Sigmoid colon (tissue), 7 donors: ENCODE measurements around the gene ARHGEF17. TPM values are rescaled to one million over a fixed set of nuclear protein-coding genes. Genes with fewer than 3 reads are reported as not detected.
A peak's percentile ranks its signal among the peaks of the same experiment; 100 is the strongest.

ENCODE experiments used
- DNase-seq: peaks from one replicate; pipeline ENCODE4 v3.0.0-alpha.2; 2019
- H3K27ac ChIP-seq, 4 donors: fragments of 200-600 bp; sonication (generic); one replicate each; pipeline ENCODE4 v1.5.1; 2016 to 2019; ENCODE audit warnings: mild to moderate bottlenecking in 1 of 4
- H3K27me3 ChIP-seq, 3 donors: fragments of 200-600 bp; sonication (generic); one replicate each; pipeline ENCODE4 v1.5.1; 2019; ENCODE audit warnings: mild to moderate bottlenecking in 1 of 3
- H3K36me3 ChIP-seq, 4 donors: fragments of 200-600 bp; sonication (generic); one replicate each; pipeline ENCODE4 v1.5.1; 2016 to 2019
- H3K4me1 ChIP-seq, 4 donors: fragments of 200-600 bp; sonication (generic); one replicate each; pipeline ENCODE4 v1.5.1; 2017 to 2019
- H3K4me3 ChIP-seq, 4 donors: fragments of 200-600 bp; sonication (generic); one replicate each; pipeline ENCODE4 v1.5.1; 2017 to 2019; ENCODE audit warnings: mild to moderate bottlenecking in 2 of 4, moderate library complexity in 1 of 4
- H3K9me3 ChIP-seq, 4 donors: fragments of 200-600 bp in 3 of 4; sonication (generic) in 3 of 4; one replicate each; pipeline versions ENCODE4 v1.5.1 to v1.6.1; 2013 to 2019
- EP300 ChIP-seq, 4 donors: sonication (generic); formaldehyde crosslinking; IDR thresholded peaks; one replicate each; pipeline ENCODE4 v1.6.1; 2017; ENCODE audit warnings: antibody characterized with exemption in 4 of 4
- POLR2A ChIP-seq, 2 donors: fragments of 450-650 bp; IDR thresholded peaks; one replicate each; pipeline ENCODE4 v1.6.1; 2016; ENCODE audit warnings: antibody characterized with exemption in 2 of 2, mild to moderate bottlenecking in 2 of 2, moderate library complexity in 2 of 2
- POLR2AphosphoS5 ChIP-seq, 4 donors: sonication (generic); formaldehyde crosslinking; IDR thresholded peaks; one replicate each; pipeline ENCODE4 v1.6.1; 2017; ENCODE audit warnings: antibody characterized with exemption in 4 of 4
- WGBS, 2 donors: extraction: QIAGEN DNeasy Blood & Tissue Kit; methylation state at CpG; one replicate each; pipeline ENCODE4 v1.1.7; 2013; 5-methylcytosine and 5-hydroxymethylcytosine counted together
- intact Hi-C: fragments of 100-400 bp; cut with DNase I; formaldehyde crosslinking; loops from one replicate; pipeline ENCODE4 v1.15.1; 2023
- polyA plus RNA-seq, 3 donors: library from polyadenylated mRNA; stranded (reverse); fragments of 200-250 nt; gene quantifications; one replicate each; pipeline ENCODE4 v1.2.3, GENCODE V29; 2013
- total RNA-seq, 4 donors: library from RNA; depleted of rRNA; stranded (reverse); fragments of >200 nt; gene quantifications; one replicate each; pipeline ENCODE4 v1.1.0, GENCODE V29; 2016
- TF ChIP-seq, protein P1 (sequence below), 4 experiments: fragments of 450-650 bp in 3 of 4; fragments of 200-600 bp in 1 of 4; IDR thresholded peaks; one replicate each; pipeline ENCODE4 v1.5.1; 2016 to 2019; ENCODE audit warnings: antibody characterized with exemption in 4 of 4, mild to moderate bottlenecking in 3 of 4, moderate library complexity in 2 of 4
- donor health status: healthy with polysubstance abuse.
- donor health status: Bipolar disorder and iron deficiency.
- donor health status: healthy.

ARHGEF17 gene
- total and polyA plus RNA-seq, 7 donors: 1.8 to 104 (median 38.2) TPM

DNA sequence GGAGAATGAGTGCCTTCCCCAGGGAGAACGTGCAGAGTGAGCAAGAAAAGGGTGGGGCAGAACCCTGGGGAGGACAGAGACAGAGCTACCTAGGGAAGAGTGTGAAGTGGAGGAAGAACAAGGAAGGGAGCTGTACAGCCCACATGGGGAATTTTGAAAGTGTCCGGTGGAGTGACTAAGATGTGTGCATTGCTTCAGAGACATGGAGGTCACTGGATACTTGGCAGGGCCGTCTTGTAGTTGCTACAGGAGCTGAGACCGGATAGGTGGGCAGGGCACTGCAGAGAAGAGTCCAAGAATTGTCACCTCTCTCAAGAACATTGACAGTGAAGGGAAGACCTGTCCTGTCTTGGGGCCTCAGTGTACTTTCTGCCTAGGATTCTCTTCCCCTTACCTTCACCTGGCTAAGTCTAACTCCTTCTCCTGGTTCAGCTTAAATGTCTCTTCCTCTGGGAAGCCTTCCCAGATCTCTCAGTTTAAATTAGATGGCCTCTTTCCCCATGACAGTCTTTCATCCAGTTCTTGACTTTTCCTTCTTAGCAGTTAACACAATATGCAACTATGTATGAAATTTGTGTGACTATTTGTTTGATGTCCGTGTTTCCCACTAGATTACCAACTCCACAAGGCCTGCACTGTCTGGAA, 45.1 kb upstream of the ARHGEF17 start:
- TF ChIP-seq, protein P1, sequence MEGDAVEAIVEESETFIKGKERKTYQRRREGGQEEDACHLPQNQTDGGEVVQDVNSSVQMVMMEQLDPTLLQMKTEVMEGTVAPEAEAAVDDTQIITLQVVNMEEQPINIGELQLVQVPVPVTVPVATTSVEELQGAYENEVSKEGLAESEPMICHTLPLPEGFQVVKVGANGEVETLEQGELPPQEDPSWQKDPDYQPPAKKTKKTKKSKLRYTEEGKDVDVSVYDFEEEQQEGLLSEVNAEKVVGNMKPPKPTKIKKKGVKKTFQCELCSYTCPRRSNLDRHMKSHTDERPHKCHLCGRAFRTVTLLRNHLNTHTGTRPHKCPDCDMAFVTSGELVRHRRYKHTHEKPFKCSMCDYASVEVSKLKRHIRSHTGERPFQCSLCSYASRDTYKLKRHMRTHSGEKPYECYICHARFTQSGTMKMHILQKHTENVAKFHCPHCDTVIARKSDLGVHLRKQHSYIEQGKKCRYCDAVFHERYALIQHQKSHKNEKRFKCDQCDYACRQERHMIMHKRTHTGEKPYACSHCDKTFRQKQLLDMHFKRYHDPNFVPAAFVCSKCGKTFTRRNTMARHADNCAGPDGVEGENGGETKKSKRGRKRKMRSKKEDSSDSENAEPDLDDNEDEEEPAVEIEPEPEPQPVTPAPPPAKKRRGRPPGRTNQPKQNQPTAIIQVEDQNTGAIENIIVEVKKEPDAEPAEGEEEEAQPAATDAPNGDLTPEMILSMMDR (IDR thresholded peaks at IDR 0.05): no peak
- TF ChIP-seq EP300 (IDR thresholded peaks at IDR 0.05) (no peak), POLR2AphosphoS5 (IDR thresholded peaks at IDR 0.05) (no peak), POLR2A (IDR thresholded peaks at IDR 0.05) (no peak)
- 50 to 73% methylated on average over 5 of the region's 5 CpGs for WGBS, 2 donors
- no peak for DNase-seq

GRCh38 chr11:73263640-73264039, 44.4 kb upstream of the ARHGEF17 start:
- Histone ChIP-seq H3K27ac (no peak overlapping the region), H3K36me3 (no peaks in the 10 kb centered on the region), H3K9me3 (no peaks in the 10 kb centered on the region), H3K4me3 (no peak overlapping the region), H3K4me1 (peaks cover 0 to 7% (median 6%) of the 10 kb centered on the region in 4 donors), H3K27me3 (peaks cover 11 to 27% (median 22%) of the 10 kb centered on the region in 3 donors)
- TF ChIP-seq, protein P1 (IDR thresholded peaks at IDR 0.05): no peak
- TF ChIP-seq POLR2AphosphoS5 (IDR thresholded peaks at IDR 0.05) (no peak), EP300 (IDR thresholded peaks at IDR 0.05) (no peak)
- WGBS, 2 donors: 83 to 92% methylated on average over 2 of the region's 2 CpGs
- intact Hi-C loops: no loop called here
- no peak for DNase-seq

More for the DNA sequence above, 45.1 kb upstream of the ARHGEF17 start:
- H3K4me3 ChIP-seq: no peak overlapping the region
- H3K36me3 ChIP-seq: no peaks in the 10 kb centered on the region
- H3K27me3 ChIP-seq: peaks cover 11 to 27% (median 22%) of the 10 kb centered on the region in 3 donors
- no peaks in the 10 kb centered on the region for H3K9me3 ChIP-seq
- H3K4me1 ChIP-seq: peaks cover 0 to 12% (median 7%) of the 10 kb centered on the region in 4 donors
- intact Hi-C loops: no loop called here
- no peak overlapping the region for H3K27ac ChIP-seq

- no peak overlapping the region for H3K27ac ChIP-seq
- WGBS, 2 donors: 73 to 89% methylated on average over 4 of the region's 4 CpGs
- peaks cover 0 to 7% (median 6%) of the 10 kb centered on the region in 4 donors for H3K4me1 ChIP-seq
- no peak for TF ChIP-seq POLR2AphosphoS5 (IDR thresholded peaks at IDR 0.05)
- no peak for TF ChIP-seq POLR2A (IDR thresholded peaks at IDR 0.05)
- TF ChIP-seq EP300 (IDR thresholded peaks at IDR 0.05): no peak
- TF ChIP-seq, protein P1 (IDR thresholded peaks at IDR 0.05): no peak
- H3K9me3 ChIP-seq: no peaks in the 10 kb centered on the region
- peaks cover 11 to 27% (median 22%) of the 10 kb centered on the region in 3 donors for H3K27me3 ChIP-seq
- intact Hi-C loops: no loop called here
- no peak for DNase-seq
- no peaks in the 10 kb centered on the region for H3K36me3 ChIP-seq
- H3K4me3 ChIP-seq: no peak overlapping the region
These were observed 42.7 kb upstream of the ARHGEF17 start for GRCh38 chr11:73265278-73265810.

DNA sequence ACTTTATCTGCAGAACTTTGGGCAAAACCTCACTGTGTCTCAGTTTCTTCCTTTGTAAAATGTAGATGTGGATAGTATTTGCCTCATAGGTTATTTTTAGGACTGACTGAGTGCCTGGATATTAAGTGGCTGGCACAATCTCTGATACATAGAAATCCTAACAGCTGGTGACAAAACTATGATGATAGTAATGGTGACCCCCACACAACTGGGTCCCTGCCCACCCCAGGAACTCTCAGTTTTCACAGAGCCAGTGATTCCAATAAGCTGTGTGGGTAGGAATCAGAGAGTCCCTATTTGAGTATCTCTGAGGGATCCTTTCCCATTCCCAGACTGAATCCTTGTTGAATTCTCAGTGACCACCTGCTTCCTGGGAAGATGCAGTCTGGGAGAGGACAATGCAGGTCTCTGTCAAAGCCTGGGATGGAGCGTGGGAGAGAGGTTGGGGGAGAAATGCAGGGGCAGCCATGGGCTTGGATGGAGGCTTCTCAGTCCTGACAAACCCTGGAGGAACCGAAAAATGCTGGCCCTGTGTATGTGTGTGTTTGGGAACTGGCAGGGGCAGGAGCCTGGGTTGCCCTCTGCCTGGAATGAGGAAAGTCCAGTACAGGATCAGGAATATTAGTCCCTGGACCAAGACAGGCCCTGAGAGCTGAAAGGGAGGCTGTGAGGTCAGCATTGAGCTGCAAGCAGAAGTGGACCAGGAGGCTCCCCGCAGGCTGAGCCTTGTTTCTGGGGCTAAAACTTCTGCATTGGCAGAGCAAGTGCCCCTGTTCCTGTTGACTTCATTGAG, 42.0 kb upstream of the ARHGEF17 start:
- intact Hi-C loops: no loop called here
- 89 to 91% methylated on average over 3 of the region's 3 CpGs for WGBS, 2 donors
- Histone ChIP-seq H3K4me1 (peaks cover 0 to 7% (median 6%) of the 10 kb centered on the region in 4 donors), H3K27me3 (peaks cover 11 to 27% (median 22%) of the 10 kb centered on the region in 3 donors), H3K27ac (no peak overlapping the region), H3K9me3 (no peaks in the 10 kb centered on the region), H3K36me3 (no peaks in the 10 kb centered on the region), H3K4me3 (no peak overlapping the region)
- peak; percentile 54 for DNase-seq
- TF ChIP-seq POLR2A (IDR thresholded peaks at IDR 0.05): no peak
- no peak for TF ChIP-seq EP300 (IDR thresholded peaks at IDR 0.05)
- TF ChIP-seq, protein P1 (IDR thresholded peaks at IDR 0.05): no peak
- TF ChIP-seq POLR2AphosphoS5 (IDR thresholded peaks at IDR 0.05): no peak
